ENCODE results near the gene BGLAP.

BGLAP gene

GRCh38 chr1:156228501-156228900 is 13.5 kb upstream of the BGLAP start:
- no peak for DNase-seq

GRCh38 chr1:156229809-156230472 is 12.0 kb upstream of the BGLAP start:
- DNase-seq, result no peak

GRCh38 chr1:156230473-156230837 is 11.5 kb upstream of the BGLAP start:
- no peak for DNase-seq

GRCh38 chr1:156232201-156232894 is 9.6 kb upstream of the BGLAP start:
- DNase-seq, result no peak

- no peak for DNase-seq
Observed at GRCh38 chr1:156233426-156234127, 8.4 kb upstream of the BGLAP start.

- no peak for DNase-seq
Observed at GRCh38 chr1:156236164-156236563, 5.8 kb upstream of the BGLAP start.

GRCh38 chr1:156238248-156238647 is 3.7 kb upstream of the BGLAP start:
- no peak for DNase-seq

GRCh38 chr1:156241311-156241811 is 623 bp upstream of the BGLAP start:
- no peak for DNase-seq

GRCh38 chr1:156242738-156243137 is 754 bp downstream of the BGLAP start:
- no peak for DNase-seq

- no peak for DNase-seq
Observed at GRCh38 chr1:156244126-156244525, 2.1 kb downstream of the BGLAP start.

GRCh38 chr1:156244712-156245111 is 2.7 kb downstream of the BGLAP start:
- no peak for DNase-seq

- DNase-seq, result no peak
Observed at GRCh38 chr1:156245451-156246232, 3.7 kb downstream of the BGLAP start.

- no peak for DNase-seq
Observed at GRCh38 chr1:156246241-156246780, 4.3 kb downstream of the BGLAP start.

GRCh38 chr1:156246781-156247459 is 4.9 kb downstream of the BGLAP start:
- no peak for DNase-seq

GRCh38 chr1:156247460-156248322 is 5.7 kb downstream of the BGLAP start, which contains the start of gene PAQR6:
Gene PAQR6, minus strand, starts transcription at chr1:156248056. Its CDS starts 1,325 bp downstream, at chr1:156246731.
- no peak for DNase-seq

GRCh38 chr1:156248323-156248683 is 6.3 kb downstream of the BGLAP start:
- no peak for DNase-seq

- DNase-seq, result no peak
Observed at GRCh38 chr1:156249593-156249992, 7.6 kb downstream of the BGLAP start.

GRCh38 chr1:156251527-156251926 is 9.5 kb downstream of the BGLAP start:
- DNase-seq, result no peak

GRCh38 chr1:156253634-156254033 is 11.7 kb downstream of the BGLAP start:
- DNase-seq, result no peak

GRCh38 chr1:156257711-156258110 is 15.7 kb downstream of the BGLAP start:
- DNase-seq, result peak; percentile 21

- DNase-seq, result no peak
Observed at GRCh38 chr1:156258859-156259258, 16.9 kb downstream of the BGLAP start.
